ENCODE data around the gene BCL11B. TPM values are rescaled to one million over a fixed set of nuclear protein-coding genes. Genes with fewer than 3 reads are reported as not detected.
"Not testable (repeated sequence)": the region's sequence is repeated elsewhere in the genome, so short reads cannot be mapped to it uniquely, and the experiment has no call there.

The BCL11B gene
- total and polyA plus RNA-seq, 2 experiments from 2014 or later: 0.28 to 3.2 TPM

- TF ChIP-seq EZH2phosphoT487 (IDR thresholded peaks at IDR 0.05; ENCODE audit: low read depth, severe bottlenecking, unreplicated experiment): no peak
- TF ChIP-seq EZH2 (IDR thresholded peaks at IDR 0.05; ENCODE audit: borderline replicate concordance): no peak
- no peak for TF ChIP-seq CTCF (IDR thresholded peaks at IDR 0.05; ENCODE audit: poor library complexity)
- H3K27me3 ChIP-seq: no peaks in the 10 kb centered on the region
- no peaks in the 10 kb centered on the region for H4K20me1 ChIP-seq (ENCODE audit: insufficient read depth, poor library complexity, severe bottlenecking)
- H3K79me2 ChIP-seq: peaks cover 12% of the 10 kb centered on the region
- no peak overlapping the region for H2AFZ ChIP-seq
- H3K4me3 ChIP-seq: no peak overlapping the region
- H3K9me3 ChIP-seq (ENCODE audit: low read depth): no peaks in the 10 kb centered on the region
- no peak for DNase-seq (ENCODE audit: low spot score)
- 40% methylated on average over 10 of the region's 10 CpGs for WGBS (ENCODE audit: low lambda C conversion rate, missing lambda C conversion rate)
- H3K9me2 ChIP-seq (replicated peaks; ENCODE audit: insufficient read depth): no peaks in the 10 kb centered on the region
- H3K4me1 ChIP-seq (ENCODE audit: insufficient read depth): peaks cover 48% of the 10 kb centered on the region
- no peaks in the 10 kb centered on the region for H3K36me3 ChIP-seq (replicated peaks; ENCODE audit: insufficient read depth, low read depth)
- no peak overlapping the region for H3K27ac ChIP-seq
- H3K4me2 ChIP-seq: peak overlapping the region; percentile 81
Observed at GRCh38 chr14:99229654-99230207, 42.3 kb downstream of the BCL11B start.

GRCh38 chr14:99228760-99229159, 43.2 kb downstream of the BCL11B start:
- H2AFZ ChIP-seq; H3K4me2 ChIP-seq; H3K36me3 ChIP-seq (replicated peaks; ENCODE audit: insufficient read depth, low read depth); H4K20me1 ChIP-seq (ENCODE audit: insufficient read depth, poor library complexity, severe bottlenecking); H3K9me2 ChIP-seq (replicated peaks; ENCODE audit: insufficient read depth); H3K4me3 ChIP-seq; H3K27me3 ChIP-seq; DNase-seq (ENCODE audit: low spot score); H3K27ac ChIP-seq; H3K9me3 ChIP-seq (ENCODE audit: low read depth): not testable (repeated sequence)
- 97% methylated on average over 4 of the region's 4 CpGs for WGBS (ENCODE audit: low lambda C conversion rate, missing lambda C conversion rate)
- H3K4me1 ChIP-seq (ENCODE audit: insufficient read depth): peaks cover 48% of the 10 kb centered on the region
- H3K79me2 ChIP-seq: peaks cover 18% of the 10 kb centered on the region

DNA sequence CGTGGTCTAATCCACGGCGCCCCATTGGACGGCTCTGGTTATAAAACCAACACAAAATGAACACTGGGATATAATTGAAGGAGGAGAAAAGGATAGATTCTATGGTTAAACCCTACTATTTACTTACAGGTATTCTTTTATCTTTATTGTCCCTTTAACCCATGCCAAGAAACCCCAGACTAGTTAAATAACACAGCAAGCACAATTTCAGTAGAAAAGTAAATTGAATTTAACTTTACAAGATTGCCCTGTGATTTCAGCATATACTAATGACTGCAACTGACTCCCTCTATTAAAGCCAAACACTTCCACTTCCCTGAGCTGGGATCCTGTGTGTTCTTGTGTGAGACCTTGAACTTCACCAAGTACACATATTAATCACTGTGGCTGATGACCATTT, 45.3 kb downstream of the BCL11B start:
- peaks cover 37% of the 10 kb centered on the region for H3K4me1 ChIP-seq (ENCODE audit: insufficient read depth)
- DNase-seq (ENCODE audit: low spot score): no peak
- no peak for TF ChIP-seq CTCF (IDR thresholded peaks at IDR 0.05; ENCODE audit: poor library complexity)
- no peaks in the 10 kb centered on the region for H3K27me3 ChIP-seq
- no peaks in the 10 kb centered on the region for H3K36me3 ChIP-seq (replicated peaks; ENCODE audit: insufficient read depth, low read depth)
- no peak overlapping the region for H3K4me3 ChIP-seq
- no peak overlapping the region for H2AFZ ChIP-seq
- WGBS (ENCODE audit: low lambda C conversion rate, missing lambda C conversion rate): 77% methylated on average over 4 of the region's 4 CpGs
- no peaks in the 10 kb centered on the region for H3K9me2 ChIP-seq (replicated peaks; ENCODE audit: insufficient read depth)
- H3K27ac ChIP-seq: peak overlapping the region; percentile 40
- H3K9me3 ChIP-seq (ENCODE audit: low read depth): no peaks in the 10 kb centered on the region
- peak overlapping the region; percentile 6 for H3K4me2 ChIP-seq
- no peaks in the 10 kb centered on the region for H4K20me1 ChIP-seq (ENCODE audit: insufficient read depth, poor library complexity, severe bottlenecking)
- peaks cover 22% of the 10 kb centered on the region for H3K79me2 ChIP-seq

DNA sequence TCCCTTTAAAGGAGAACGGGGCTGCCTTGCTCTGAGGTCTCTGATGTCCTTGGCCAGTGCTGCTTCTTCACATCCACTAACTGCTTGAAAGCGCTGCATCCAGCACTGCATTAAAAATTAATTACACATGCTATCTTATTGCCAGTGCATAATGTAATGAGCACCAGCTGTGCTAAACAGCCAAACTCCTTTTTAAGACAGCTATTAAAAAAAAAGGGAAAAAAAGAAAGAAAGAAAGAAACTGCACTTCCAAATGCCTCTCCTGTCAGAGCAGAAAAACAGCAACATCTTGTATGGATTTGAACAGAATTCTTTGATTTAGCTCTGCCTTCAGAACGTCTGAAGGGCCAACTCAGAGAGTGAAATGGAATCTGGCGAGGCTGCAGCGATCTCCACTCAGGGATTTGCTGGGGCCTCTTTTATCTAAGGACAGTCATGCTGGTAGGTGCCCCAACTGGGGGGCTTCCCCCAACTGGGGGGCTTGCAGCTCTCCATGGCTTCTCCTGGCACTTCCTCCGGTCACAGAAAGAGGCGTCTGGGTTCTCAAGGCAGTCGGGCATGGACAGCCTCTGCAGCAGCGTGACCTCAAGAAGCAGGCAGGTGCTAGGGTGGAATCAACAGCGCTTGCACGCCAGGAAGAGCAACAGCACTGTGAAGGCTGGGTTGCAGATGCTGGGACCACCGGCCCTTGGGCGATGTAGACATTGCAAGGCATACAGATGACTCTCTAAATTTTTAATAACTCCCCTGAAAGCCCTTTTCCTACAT, 46.4 kb downstream of the BCL11B start:
- H3K4me1 ChIP-seq (ENCODE audit: insufficient read depth): peaks cover 26% of the 10 kb centered on the region
- no peaks in the 10 kb centered on the region for H3K27me3 ChIP-seq
- peaks cover 22% of the 10 kb centered on the region for H3K79me2 ChIP-seq
- H3K27ac ChIP-seq: peak overlapping the region; percentile 40
- no peak for TF ChIP-seq EZH2phosphoT487 (IDR thresholded peaks at IDR 0.05; ENCODE audit: low read depth, severe bottlenecking, unreplicated experiment)
- no peak for TF ChIP-seq EZH2 (IDR thresholded peaks at IDR 0.05; ENCODE audit: borderline replicate concordance)
- no peak for TF ChIP-seq CTCF (IDR thresholded peaks at IDR 0.05; ENCODE audit: poor library complexity)
- H3K9me3 ChIP-seq (ENCODE audit: low read depth): no peaks in the 10 kb centered on the region
- no peaks in the 10 kb centered on the region for H4K20me1 ChIP-seq (ENCODE audit: insufficient read depth, poor library complexity, severe bottlenecking)
- H2AFZ ChIP-seq: no peak overlapping the region
- 68% methylated on average over 13 of the region's 13 CpGs for WGBS (ENCODE audit: low lambda C conversion rate, missing lambda C conversion rate)
- no peaks in the 10 kb centered on the region for H3K9me2 ChIP-seq (replicated peaks; ENCODE audit: insufficient read depth)
- no peak overlapping the region for H3K4me3 ChIP-seq
- H3K36me3 ChIP-seq (replicated peaks; ENCODE audit: insufficient read depth, low read depth): no peaks in the 10 kb centered on the region
- no peak for DNase-seq (ENCODE audit: low spot score)
- H3K4me2 ChIP-seq: peak overlapping the region; percentile 6
